ENCODE results near the gene HYDIN. TPM values are rescaled to one million over a fixed set of nuclear protein-coding genes. Genes with fewer than 3 reads are reported as not detected.
A peak's percentile ranks its signal among the peaks of the same experiment; 100 is the strongest.
"Not testable (repeated sequence)": the region's sequence is repeated elsewhere in the genome, so short reads cannot be mapped to it uniquely, and the experiment has no call there.

The HYDIN gene
- polyA plus RNA-seq, 2 of the 4 experiments (the other 2 are of a cell fraction) = 0.23 to 0.41 TPM

DNA sequence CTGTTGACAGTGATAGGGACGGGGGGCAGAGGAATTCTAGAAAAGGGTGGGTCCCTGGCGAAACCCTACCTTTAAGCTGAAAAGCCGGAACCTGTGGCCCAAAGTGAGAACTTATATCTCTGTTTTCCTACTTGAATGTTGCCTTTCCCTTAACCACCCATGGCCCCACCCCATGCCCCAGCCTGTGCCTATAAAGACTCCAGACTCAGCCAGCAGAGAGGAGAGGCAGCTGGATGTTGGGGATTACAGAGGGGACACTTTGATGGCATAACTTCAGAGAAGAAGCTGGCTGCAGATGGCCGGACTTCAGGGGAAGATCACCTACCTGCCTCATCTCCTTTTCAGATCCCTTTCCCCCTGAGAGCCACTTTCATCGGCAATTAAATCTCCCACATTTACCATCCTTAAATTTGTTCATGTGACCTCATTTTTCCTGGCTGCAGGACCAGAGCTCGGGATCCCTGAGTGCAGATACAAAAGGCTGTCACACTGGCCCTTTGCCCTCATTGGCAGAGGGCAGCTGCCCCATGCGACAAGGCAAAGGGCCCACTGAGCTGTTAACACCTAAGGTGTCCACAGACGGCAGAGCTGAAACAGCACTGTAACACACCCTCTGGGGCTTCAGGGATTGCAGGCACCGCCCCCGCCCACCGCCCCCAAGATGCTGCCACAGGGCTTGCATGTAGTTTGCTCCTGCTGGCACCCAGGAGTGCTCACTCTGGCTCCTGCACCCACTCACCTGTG is 191.0 kb downstream of the HYDIN start:
- H3K4me3 ChIP-seq; ATAC-seq; H3K4me2 ChIP-seq; POLR2A ChIA-PET; H3K27ac ChIP-seq; FAIRE-seq; CTCF ChIA-PET; H3K9me3 ChIP-seq; H3K4me1 ChIP-seq; DNase-seq (ENCODE audit: low read depth in 1 of 2, low spot score in 1 of 2): not testable (repeated sequence)
- 8% methylated on average over 8 of the region's 11 CpGs for WGBS (ENCODE audit: missing lambda C conversion rate)

DNA sequence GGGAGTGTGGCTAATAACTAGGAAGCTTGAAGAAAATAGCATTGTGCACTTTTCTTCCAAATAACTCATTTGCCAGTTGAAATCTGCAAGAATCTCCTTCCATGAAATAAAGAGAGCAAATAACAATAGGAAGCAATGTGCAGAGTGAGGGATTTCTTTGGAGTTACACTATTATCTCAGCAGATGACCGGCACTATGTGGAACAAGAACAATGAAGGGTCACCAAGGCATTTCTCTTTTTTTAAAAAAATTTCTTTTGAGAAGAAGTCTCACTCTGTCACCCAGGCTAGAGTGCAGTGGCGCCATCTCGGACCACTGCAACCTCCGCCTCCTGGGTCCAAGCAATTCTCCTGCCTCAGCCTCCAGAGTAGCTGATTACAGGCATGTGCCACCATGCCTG is 192.1 kb downstream of the HYDIN start:
- FAIRE-seq; H3K27ac ChIP-seq; ATAC-seq; H3K4me2 ChIP-seq; H3K4me3 ChIP-seq; POLR2A ChIA-PET; CTCF ChIA-PET; DNase-seq (ENCODE audit: low read depth in 1 of 2, low spot score in 1 of 2); H3K4me1 ChIP-seq; H3K9me3 ChIP-seq: not testable (repeated sequence)
- WGBS (ENCODE audit: missing lambda C conversion rate) = 73% methylated on average over 4 of the region's 4 CpGs

DNA sequence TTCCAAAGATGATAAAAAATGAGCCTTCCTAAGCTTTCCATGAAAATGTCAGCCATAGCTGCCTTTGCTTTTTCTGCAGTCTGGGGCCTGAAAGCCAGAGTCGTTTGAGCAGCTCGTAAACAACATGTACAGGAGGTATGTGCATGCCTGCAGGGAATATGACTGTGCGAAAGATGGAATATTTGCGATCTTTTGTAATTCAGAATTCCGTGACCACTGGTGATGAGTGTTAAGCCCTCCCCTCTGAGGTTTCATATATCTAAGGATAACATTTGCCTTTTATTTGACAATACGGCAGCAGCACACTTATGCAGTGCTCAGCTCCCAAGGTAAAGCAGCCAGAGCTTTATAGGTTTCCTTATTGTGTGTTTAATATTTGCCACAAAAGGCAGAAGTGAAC is 192.5 kb downstream of the HYDIN start:
- ATAC-seq; H3K4me3 ChIP-seq; H3K27ac ChIP-seq; CTCF ChIA-PET; POLR2A ChIA-PET; FAIRE-seq; H3K9me3 ChIP-seq; H3K4me2 ChIP-seq; H3K4me1 ChIP-seq; DNase-seq (ENCODE audit: low read depth in 1 of 2, low spot score in 1 of 2): not testable (repeated sequence)
- WGBS (ENCODE audit: missing lambda C conversion rate) = 29% methylated on average over 6 of the region's 6 CpGs

DNA sequence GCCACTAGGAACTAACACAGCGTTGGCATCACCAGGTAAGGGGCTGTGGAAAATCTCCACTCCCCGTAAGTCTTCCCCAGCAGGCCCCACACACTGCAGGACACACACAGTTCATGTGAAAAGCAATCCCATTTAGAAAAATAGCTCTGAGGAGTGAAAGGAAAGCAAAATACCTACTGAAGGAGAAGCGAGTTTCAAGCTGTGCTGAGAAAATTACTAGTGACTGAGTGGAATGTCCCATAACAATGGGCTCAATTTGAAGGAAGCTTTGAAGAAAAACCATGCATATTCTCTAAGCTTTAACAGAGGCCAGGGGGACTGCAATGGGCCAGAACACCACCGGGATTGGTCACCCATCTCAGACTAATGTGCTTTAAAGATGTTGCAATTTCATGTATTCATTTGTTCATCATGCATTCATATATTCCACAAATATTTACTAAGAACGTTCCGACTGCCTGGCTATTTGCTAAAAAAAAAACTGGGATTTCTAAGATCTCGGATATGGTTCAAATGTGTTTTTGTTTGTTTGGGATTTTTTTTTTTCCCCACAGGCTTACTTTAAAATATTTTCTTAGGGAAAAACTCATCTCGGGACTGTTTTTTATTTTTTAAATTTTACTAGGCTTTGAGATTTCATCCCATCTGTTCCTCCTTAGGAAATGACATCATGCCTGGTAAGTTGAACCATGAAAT is 202.3 kb downstream of the HYDIN start:
- POLR2A ChIA-PET; H3K4me3 ChIP-seq; FAIRE-seq; H3K27ac ChIP-seq; H3K4me1 ChIP-seq; CTCF ChIA-PET; ATAC-seq; H3K9me3 ChIP-seq; DNase-seq (ENCODE audit: low read depth in 1 of 2, low spot score in 1 of 2); H3K4me2 ChIP-seq: not testable (repeated sequence)
- 18% methylated on average over 8 of the region's 8 CpGs for WGBS (ENCODE audit: missing lambda C conversion rate)

DNA sequence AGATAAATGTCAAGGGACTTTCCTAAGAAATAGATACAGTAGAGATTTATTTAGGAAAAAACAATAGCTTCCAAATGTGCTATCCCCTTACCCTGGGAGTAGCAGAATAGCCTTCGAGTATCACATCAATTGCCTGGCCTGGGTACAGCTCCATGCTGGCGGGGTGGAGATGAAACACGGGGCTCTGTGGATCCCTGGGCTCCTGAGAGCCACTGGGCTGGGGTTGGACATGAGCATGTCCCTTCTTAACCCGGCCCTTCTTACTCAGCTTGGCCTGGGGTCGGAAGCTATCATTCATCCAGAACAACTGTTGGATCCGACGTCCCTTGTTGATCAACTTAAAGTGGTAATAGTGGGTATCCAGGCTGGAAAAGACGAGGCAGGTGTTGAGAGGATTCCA is 203.0 kb downstream of the HYDIN start:
- ATAC-seq; H3K27ac ChIP-seq; CTCF ChIA-PET; POLR2A ChIA-PET; H3K9me3 ChIP-seq; FAIRE-seq; H3K4me3 ChIP-seq; H3K4me2 ChIP-seq; DNase-seq (ENCODE audit: low read depth in 1 of 2, low spot score in 1 of 2); H3K4me1 ChIP-seq: not testable (repeated sequence)
- 0% methylated on average over 3 of the region's 8 CpGs for WGBS (ENCODE audit: missing lambda C conversion rate)

DNA sequence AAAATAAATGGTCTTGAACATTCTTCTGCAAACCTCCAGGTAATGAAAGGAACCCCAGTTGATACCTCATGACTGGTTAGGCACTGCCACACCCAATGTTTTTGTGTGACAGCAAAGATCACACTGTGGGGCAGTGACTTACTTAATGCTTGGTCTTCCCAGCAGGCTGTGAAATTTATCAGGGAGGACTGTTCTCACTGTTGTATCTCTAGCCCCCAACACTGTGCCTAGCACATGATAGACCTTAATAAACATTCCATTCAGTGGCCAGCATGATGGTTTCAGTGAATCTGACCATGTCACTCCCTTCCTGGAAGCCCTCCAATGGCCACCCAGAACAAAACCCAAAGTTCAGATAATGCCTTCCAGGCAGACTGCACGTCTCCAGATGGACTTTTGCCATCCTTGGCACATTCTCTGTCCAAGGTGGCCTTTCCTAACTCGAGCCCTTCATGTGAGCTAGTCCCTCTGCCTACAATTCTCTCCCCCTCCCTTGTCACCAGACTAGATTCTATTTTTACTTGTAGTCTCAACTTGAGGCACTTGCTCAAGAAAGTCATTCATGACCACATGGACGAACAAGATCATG is 206.6 kb downstream of the HYDIN start:
- 6% methylated on average over 3 of the region's 3 CpGs for WGBS (ENCODE audit: missing lambda C conversion rate)
- DNase-seq (ENCODE audit: low read depth in 1 of 2, low spot score in 1 of 2); H3K4me1 ChIP-seq; ATAC-seq; H3K4me3 ChIP-seq; H3K9me3 ChIP-seq; POLR2A ChIA-PET; CTCF ChIA-PET; H3K4me2 ChIP-seq; FAIRE-seq; H3K27ac ChIP-seq: not testable (repeated sequence)

DNA sequence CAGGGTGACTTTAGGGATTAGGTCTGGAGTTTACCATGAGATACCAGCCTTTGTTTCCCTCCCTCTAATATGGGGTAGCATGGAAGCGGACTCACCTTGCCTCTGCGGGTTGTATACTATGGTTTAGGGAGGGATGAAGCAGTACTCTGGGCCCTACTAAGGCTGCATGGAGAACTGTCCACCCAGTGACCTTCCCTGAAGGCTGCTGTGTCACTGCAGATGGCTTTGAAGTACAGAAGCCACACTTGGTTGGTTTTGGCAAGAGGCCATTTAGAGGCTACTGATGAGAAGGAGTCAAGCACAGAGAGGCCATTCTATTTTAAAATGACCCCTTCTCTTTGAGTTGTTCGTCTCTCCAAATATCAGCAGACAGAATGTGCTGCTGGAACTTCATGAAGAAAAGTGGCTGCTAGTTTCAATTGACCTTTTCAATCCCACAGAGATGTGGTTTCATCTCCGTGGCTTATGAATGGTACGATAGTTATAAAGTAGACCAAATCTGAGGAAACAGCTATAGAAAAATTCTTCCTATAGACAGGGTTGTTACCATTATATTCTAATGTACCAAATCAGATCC is 208.5 kb downstream of the HYDIN start:
- H3K4me3 ChIP-seq; H3K9me3 ChIP-seq; DNase-seq (ENCODE audit: low read depth in 1 of 2, low spot score in 1 of 2); H3K4me1 ChIP-seq; FAIRE-seq; ATAC-seq; CTCF ChIA-PET; H3K4me2 ChIP-seq; H3K27ac ChIP-seq; POLR2A ChIA-PET: not testable (repeated sequence)
- WGBS (ENCODE audit: missing lambda C conversion rate) = 38% methylated on average over 3 of the region's 5 CpGs

DNA sequence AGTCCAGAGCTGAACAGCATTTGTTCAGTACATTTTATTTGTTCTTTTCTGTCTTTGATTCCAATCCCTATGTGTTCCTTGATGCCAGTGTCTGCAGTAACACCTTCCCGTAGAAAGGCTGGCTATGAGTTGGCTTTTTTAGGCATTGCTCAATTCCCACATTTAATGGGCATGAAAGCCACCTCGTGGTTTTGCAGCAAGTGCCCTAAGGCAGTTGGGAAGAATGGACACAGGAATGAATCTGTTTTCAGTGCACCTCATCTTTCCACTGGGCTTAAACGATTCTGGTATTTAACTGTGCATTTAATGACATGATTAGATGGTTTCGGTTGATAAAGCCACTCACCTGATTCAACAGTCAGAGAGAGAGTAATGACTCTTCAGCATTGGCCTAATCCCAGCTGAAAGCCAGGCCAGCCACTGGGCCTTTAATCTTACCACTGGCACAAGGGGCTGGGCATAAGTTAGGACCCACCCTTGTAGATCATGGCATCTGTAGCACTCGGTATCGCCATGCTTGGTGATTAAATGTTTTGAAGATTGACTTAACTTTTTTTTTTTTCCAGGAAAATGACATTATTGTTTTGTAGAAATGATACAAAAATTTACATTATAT is 211.3 kb downstream of the HYDIN start:
- 21% methylated on average over 6 of the region's 6 CpGs for WGBS (ENCODE audit: missing lambda C conversion rate)

DNA sequence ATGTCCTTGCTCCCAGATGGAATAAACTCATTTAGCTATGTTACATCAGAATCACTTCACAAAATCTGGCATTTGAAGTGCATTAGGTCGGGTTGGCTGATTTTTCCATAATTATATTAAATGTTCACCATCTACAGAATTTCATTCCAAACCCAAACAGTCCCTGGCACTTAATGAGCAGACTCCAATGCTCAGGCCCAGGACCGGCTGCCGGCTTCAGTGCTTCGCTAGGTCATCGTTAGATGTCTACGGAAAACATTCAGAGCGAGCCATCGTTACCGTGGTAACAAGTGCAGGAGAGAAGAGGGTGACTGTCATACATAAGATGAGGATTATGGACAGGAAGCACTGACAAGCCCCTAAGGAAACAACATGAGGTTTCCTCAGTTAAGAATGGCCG is 215.1 kb downstream of the HYDIN start:
- H3K27ac ChIP-seq; CTCF ChIA-PET; FAIRE-seq; H3K4me2 ChIP-seq; POLR2A ChIA-PET; ATAC-seq; DNase-seq (ENCODE audit: low read depth in 1 of 2, low spot score in 1 of 2); H3K4me1 ChIP-seq; H3K4me3 ChIP-seq; H3K9me3 ChIP-seq: not testable (repeated sequence)
- WGBS (ENCODE audit: missing lambda C conversion rate) = 45% methylated on average over 9 of the region's 10 CpGs

More for the DNA sequence above, 211.3 kb downstream of the HYDIN start:
- H3K27ac ChIP-seq; CTCF ChIA-PET; FAIRE-seq; H3K9me3 ChIP-seq; H3K4me3 ChIP-seq; DNase-seq (ENCODE audit: low read depth in 1 of 2, low spot score in 1 of 2); POLR2A ChIA-PET; H3K4me1 ChIP-seq; H3K4me2 ChIP-seq: not testable (repeated sequence)
- peak in 1 of 2 experiments; percentile 24; a peak in 1 of 6 replicates for ATAC-seq

DNA sequence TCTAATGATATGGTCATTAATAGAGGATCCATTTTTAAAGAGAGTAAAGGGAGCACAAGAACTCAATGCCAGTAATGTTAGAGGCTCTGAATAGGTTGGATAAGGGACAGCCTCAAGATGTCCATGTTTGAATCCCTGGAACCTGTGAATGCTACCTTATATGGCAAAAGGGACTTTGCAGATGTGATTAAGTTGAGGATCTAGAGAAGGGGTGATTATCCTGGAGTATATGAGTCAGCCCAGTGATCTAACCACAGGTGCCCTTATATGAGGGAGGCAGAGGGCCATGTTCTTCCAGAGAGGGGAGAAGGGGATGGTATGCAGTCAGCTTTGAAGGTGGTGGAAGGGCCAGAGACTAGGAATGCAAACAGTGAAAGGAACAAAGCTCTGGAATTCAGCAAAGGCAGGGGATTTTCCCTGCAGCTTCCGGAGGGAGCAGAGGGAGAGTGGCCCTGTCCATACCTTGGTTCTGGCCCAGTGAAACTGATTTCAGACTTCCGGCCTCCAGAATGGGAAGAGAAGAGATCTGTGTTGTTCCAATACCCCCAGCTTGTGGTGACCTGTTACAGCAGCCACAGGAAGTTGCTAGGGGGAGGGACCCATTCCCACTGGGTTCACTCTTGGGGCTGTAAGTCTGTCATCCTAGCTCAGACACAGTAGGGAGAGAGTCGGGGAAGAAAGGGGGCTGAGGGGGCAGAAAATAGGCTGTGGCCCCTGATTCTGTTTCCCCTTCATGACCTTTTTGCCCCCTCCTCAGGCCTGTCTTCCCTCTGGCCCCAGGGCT is 220.9 kb downstream of the HYDIN start:
- H3K27ac ChIP-seq; DNase-seq (ENCODE audit: low read depth in 1 of 2, low spot score in 1 of 2); FAIRE-seq; H3K9me3 ChIP-seq; H3K4me1 ChIP-seq; H3K4me2 ChIP-seq; CTCF ChIA-PET; POLR2A ChIA-PET; H3K4me3 ChIP-seq; ATAC-seq: not testable (repeated sequence)
- WGBS (ENCODE audit: missing lambda C conversion rate) = no CpG with 5 or more reads among the region's 3 CpGs

Measured in A549 (cell line).